IMR-90 (cell line): ENCODE data around the gene IGLON5. TPM values are rescaled to one million over a fixed set of nuclear protein-coding genes. Genes with fewer than 3 reads are reported as not detected.

Experiments used
- ATAC-seq: fragments of 200-7000 bp; cut with Tn5 transposase; 2 replicates; pipeline ENCODE4 v1.9.1; 2020; ENCODE audit warnings: low read depth, mild to moderate bottlenecking, moderate library complexity
- BruUV-seq: library from RNA; stranded (reverse); fragments of 400-500 nt; replicated peaks from 2 replicates; lab custom pipeline; 2021; lab: Mats Ljungman, UMichigan
- CTCF ChIA-PET: fragments of 300-600 bp; formaldehyde crosslinking; extraction: SDS; loops from one replicate; lab custom pipeline; 2021; ENCODE audit warnings: antibody characterized with exemption; lab: Yijun Ruan, JAX
- POLR2A ChIA-PET: fragments of 300-600 bp; sonication (Branson Sonifier 250); formaldehyde crosslinking; loops from one replicate; lab custom pipeline; 2022; ENCODE audit warnings: antibody characterized with exemption; ENCODE audit not compliant: unreplicated experiment; lab: Charles Lee
- DNase-seq: peaks from one replicate; pipeline ENCODE4 v3.0.0; 2013
- H2AFZ ChIP-seq: replicated peaks from 2 replicates; pipeline ENCODE3; 2013; ENCODE audit warnings: low read length, mild to moderate bottlenecking; ENCODE audit not compliant: poor library complexity
- H2AK5ac ChIP-seq: 2 replicates; pipeline ENCODE4 v1.6.1; 2013; ENCODE audit warnings: low read depth, low read length, inconsistent platforms
- H2AK9ac ChIP-seq: replicated peaks from 2 replicates; pipeline ENCODE3; 2013; ENCODE audit warnings: mild to moderate bottlenecking, low read depth, low read length, moderate library complexity; ENCODE audit not compliant: poor library complexity
- H2BK120ac ChIP-seq: 2 replicates; pipeline ENCODE4 v1.6.1; 2013; ENCODE audit warnings: low read depth, low read length, inconsistent platforms
- H2BK15ac ChIP-seq: 3 replicates; pipeline ENCODE4 v1.6.1; 2013; ENCODE audit warnings: low read depth, low read length, inconsistent platforms
- H2BK20ac ChIP-seq: 2 replicates; pipeline ENCODE4 v1.6.1; 2013; ENCODE audit warnings: low read depth, mild to moderate bottlenecking, inconsistent platforms, low read length, moderate library complexity
- H2BK5ac ChIP-seq: 2 replicates; pipeline ENCODE4 v1.6.1; 2013; ENCODE audit warnings: mild to moderate bottlenecking, low read depth, low read length, inconsistent platforms; ENCODE audit not compliant: poor library complexity, severe bottlenecking
- H3K14ac ChIP-seq: replicated peaks from 2 replicates; pipeline ENCODE4 v1.6.1; 2013; ENCODE audit warnings: low read depth, low read length, inconsistent platforms
- H3K18ac ChIP-seq: 2 replicates; pipeline ENCODE4 v1.6.1; 2013; ENCODE audit warnings: low read depth, low read length, control low read depth
- H3K23ac ChIP-seq: 2 replicates; pipeline ENCODE4 v1.6.1; 2013; ENCODE audit warnings: low read depth, low read length, inconsistent platforms
- H3K27ac ChIP-seq: 2 replicates; pipeline ENCODE4 v1.5.1; 2013; ENCODE audit warnings: mild to moderate bottlenecking, control low read depth, low read length; ENCODE audit not compliant: insufficient read depth
- H3K27me3 ChIP-seq: 2 replicates; pipeline ENCODE4 v1.6.1; 2013; ENCODE audit warnings: low read length; ENCODE audit not compliant: control insufficient read depth, insufficient read depth
- H3K36me3 ChIP-seq: 2 replicates; pipeline ENCODE4 v1.6.1; 2013; ENCODE audit warnings: low read length, mixed read lengths; ENCODE audit not compliant: control insufficient read depth, insufficient read depth
- H3K4ac ChIP-seq: 2 replicates; pipeline ENCODE4 v1.6.1; 2013; ENCODE audit warnings: low read depth, low read length, inconsistent platforms
- H3K4me1 ChIP-seq: 2 replicates; pipeline ENCODE4 v1.6.1; 2013; ENCODE audit warnings: low read length, mixed read lengths; ENCODE audit not compliant: control insufficient read depth, insufficient read depth
- H3K4me2 ChIP-seq: 2 replicates; pipeline ENCODE4 v1.6.1; 2013; ENCODE audit warnings: low read depth, mild to moderate bottlenecking, control low read depth, low read length, moderate library complexity
- H3K4me3 ChIP-seq: 2 replicates; pipeline ENCODE4 v1.5.1; 2013; ENCODE audit warnings: low read depth, mild to moderate bottlenecking, control low read depth, low read length, moderate library complexity; ENCODE audit not compliant: insufficient read depth
- H3K56ac ChIP-seq: 2 replicates; pipeline ENCODE4 v1.6.1; 2013; ENCODE audit warnings: low read length, inconsistent platforms; ENCODE audit not compliant: insufficient read depth; ENCODE audit errors: extremely low read depth
- H3K79me1 ChIP-seq, 2 experiments: 2 replicates each; pipeline ENCODE4 v1.6.1; 2013; ENCODE audit warnings: low read length in 2 of 2, inconsistent platforms in 1 of 2, low read depth in 1 of 2
- H3K9ac ChIP-seq: 2 replicates; pipeline ENCODE4 v1.6.1; 2013; ENCODE audit warnings: low read depth, low read length, control low read depth
- H3K9me1 ChIP-seq: 2 replicates; pipeline ENCODE4 v1.6.1; 2013; ENCODE audit warnings: low read length, inconsistent platforms; ENCODE audit not compliant: insufficient read depth
- H3K9me3 ChIP-seq: 2 replicates; pipeline ENCODE4 v1.6.1; 2013; ENCODE audit warnings: low read length; ENCODE audit not compliant: control insufficient read depth, insufficient read depth
- H4K20me1 ChIP-seq: 2 replicates; pipeline ENCODE4 v1.6.1; 2013; ENCODE audit warnings: low read length, inconsistent platforms; ENCODE audit not compliant: insufficient read depth
- H4K5ac ChIP-seq: 2 replicates; pipeline ENCODE4 v1.6.1; 2013; ENCODE audit warnings: mild to moderate bottlenecking, low read depth, low read length, control low read depth
- H4K8ac ChIP-seq, 2 experiments: 2 replicates each; pipeline ENCODE4 v1.6.1; 2013; ENCODE audit warnings: low read depth in 2 of 2, low read length in 2 of 2, control low read depth in 1 of 2, inconsistent platforms in 1 of 2
- H4K91ac ChIP-seq: 2 replicates; pipeline ENCODE4 v1.6.1; 2013; ENCODE audit warnings: low read depth, low read length, inconsistent platforms; ENCODE audit not compliant: insufficient read depth
- BHLHE40 ChIP-seq: fragments of 150-350 bp; IDR thresholded peaks from 2 replicates; pipeline ENCODE4 v1.6.1; 2016; ENCODE audit warnings: mild to moderate bottlenecking, low read depth, low read length
- CEBPB ChIP-seq: IDR thresholded peaks from 2 replicates; pipeline ENCODE4 v1.6.1; 2012; ENCODE audit warnings: low read depth, low read length, improper control_type of control experiment
- CHD1 ChIP-seq: IDR thresholded peaks from 2 replicates; pipeline ENCODE4 v1.6.1; 2012; ENCODE audit warnings: low read depth, low read length, improper control_type of control experiment
- CTCF ChIP-seq: conservative IDR thresholded peaks from 2 replicates; pipeline ENCODE4 v1.5.1; 2012; ENCODE audit warnings: mild to moderate bottlenecking, low read depth, low read length, improper control_type of control experiment
- ELK1 ChIP-seq: fragments of 150-350 bp; IDR thresholded peaks from 2 replicates; pipeline ENCODE4 v1.6.1; 2016; ENCODE audit warnings: low read depth, mild to moderate bottlenecking, low read length, moderate library complexity, borderline replicate concordance
- FOS ChIP-seq: fragments of 150-350 bp; IDR thresholded peaks from 2 replicates; pipeline ENCODE4 v1.6.1; 2016; ENCODE audit warnings: low read depth, low read length
- MAFK ChIP-seq: IDR thresholded peaks from 2 replicates; pipeline ENCODE4 v1.6.1; 2012; ENCODE audit warnings: low read depth, low read length, improper control_type of control experiment
- MAZ ChIP-seq: IDR thresholded peaks from 2 replicates; pipeline ENCODE4 v1.6.1; 2012; ENCODE audit warnings: low read depth, mild to moderate bottlenecking, low read length, improper control_type of control experiment, moderate library complexity, borderline replicate concordance
- MXI1 ChIP-seq: IDR thresholded peaks from 2 replicates; pipeline ENCODE4 v1.6.1; 2012; ENCODE audit warnings: low read depth, mild to moderate bottlenecking, low read length, moderate library complexity, borderline replicate concordance
- NFE2L2 ChIP-seq: fragments of 150-350 bp; IDR thresholded peaks from 2 replicates; pipeline ENCODE4 v1.6.1; 2016; ENCODE audit warnings: low read depth, mild to moderate bottlenecking, low read length
- POLR2A ChIP-seq: IDR thresholded peaks from 2 replicates; pipeline ENCODE4 v1.6.1; 2012; ENCODE audit warnings: mild to moderate bottlenecking, low read depth, low read length
- RAD21 ChIP-seq: IDR thresholded peaks from 2 replicates; pipeline ENCODE4 v1.6.1; 2012; ENCODE audit warnings: low read length, improper control_type of control experiment
- RCOR1 ChIP-seq: IDR thresholded peaks from 2 replicates; pipeline ENCODE4 v1.6.1; 2012; ENCODE audit warnings: mild to moderate bottlenecking, low read length, improper control_type of control experiment; ENCODE audit not compliant: insufficient replicate concordance
- RFX5 ChIP-seq: IDR thresholded peaks from 2 replicates; pipeline ENCODE4 v1.8.0; 2012; ENCODE audit warnings: low read depth, mild to moderate bottlenecking, low read length, moderate library complexity
- SMC3 ChIP-seq: fragments of 150-350 bp; IDR thresholded peaks from 2 replicates; pipeline ENCODE4 v1.6.1; 2016; ENCODE audit warnings: low read depth, mild to moderate bottlenecking, antibody characterized with exemption, low read length, moderate library complexity
- USF2 ChIP-seq: fragments of 150-350 bp; IDR thresholded peaks from 2 replicates; pipeline ENCODE4 v1.6.1; 2017; ENCODE audit warnings: mild to moderate bottlenecking, antibody characterized with exemption, low read length, low read depth
- WGBS, 2 experiments: methylation state at CpG; one replicate each; pipeline versions ENCODE4 v1.1.5 to v1.1.7; 2013; ENCODE audit warnings: missing lambda C conversion rate in 2 of 2; ENCODE audit not compliant: insufficient read length in 1 of 2; ENCODE audit errors: extremely low coverage in 2 of 2; 5-methylcytosine and 5-hydroxymethylcytosine counted together
- dilution Hi-C: fragments of 300-500 bp; cut with HindIII; formaldehyde crosslinking; loops from one replicate; pipeline ENCODE4 v1.14.3; 2018; ENCODE audit warnings: low sequenced_read_pairs; ENCODE audit not compliant: unreplicated experiment
- in situ Hi-C: fragments of 300-500 bp; cut with MboI; formaldehyde crosslinking; loops from 3 replicates; pipeline ENCODE4 v1.14.3; 2019; ENCODE audit warnings: low sequenced_read_pairs, inconsistent platforms, mixed read lengths
- intact Hi-C: fragments of 100-400 bp; cut with micrococcal nuclease; formaldehyde crosslinking; loops from 2 replicates; pipeline ENCODE4 v1.10.0; 2022
- polyA plus RNA-seq, 3 experiments: library from polyadenylated mRNA; depleted of rRNA; stranded (reverse); fragments of >200 nt; gene quantifications; 2 replicates each; pipeline ENCODE4 v1.2.3, GENCODE V29; 2012; ENCODE audit warnings: low replicate concordance in 1 of 3
- total RNA-seq: library from RNA; depleted of rRNA; stranded (reverse); fragments of >200 nt; gene quantifications from 2 replicates; pipeline ENCODE4 v1.2.3, GENCODE V29; 2012

The IGLON5 gene
- total and polyA plus RNA-seq, 2 of the 4 experiments (the other 2 are of a cell fraction): not detected

- Histone ChIP-seq H3K18ac (no peak overlapping the region), H3K4me3 (no peak overlapping the region), H4K8ac (no peak overlapping the region), H3K23ac (no peak overlapping the region), H2BK5ac (no peak overlapping the region), H2AFZ (no peak overlapping the region), H3K27me3 (no peaks in the 10 kb centered on the region), H4K20me1 (peaks cover 3% of the 10 kb centered on the region), H3K4me2 (no peak overlapping the region), H3K4ac (no peak overlapping the region), H2AK5ac (no peak overlapping the region), H3K27ac (no peak overlapping the region), H3K4me1 (peaks cover 10% of the 10 kb centered on the region), H3K36me3 (no peaks in the 10 kb centered on the region; the same call in 1 of the 2 replicates), H2BK20ac (no peak overlapping the region), H2BK15ac (no peak overlapping the region), H3K9ac (no peak overlapping the region), H4K5ac (no peak overlapping the region), H2BK120ac (no peak overlapping the region), H3K79me1 (peaks cover 8 to 16% of the 10 kb centered on the region in 2 experiments; a peak in 3 of 4 replicates), H4K91ac (no peak overlapping the region), H3K56ac (no peak overlapping the region), H3K14ac (no peak overlapping the region), H3K9me3 (no peaks in the 10 kb centered on the region), H2AK9ac (no peak overlapping the region), H3K9me1 (0 out of 2 replicates have a peak, but pooled peaks cover 2% of the 10 kb centered on the region)
- dilution Hi-C loops (no loop called here), intact Hi-C loops (no loop called here), in situ Hi-C loops (no loop called here)
- BruUV-seq: no TSS peak
- ChIA-PET CTCF (no interaction called here), POLR2A (interaction anchor here (0.6 kb wide), 1 partner anchor 19 kb away, joined by 5 read pairs; no protein-coding TSS in a partner anchor)
- DNase-seq (no peak), ATAC-seq (no peak)
- TF ChIP-seq POLR2A: no peak
- TF ChIP-seq CHD1: no peak
- no peak for TF ChIP-seq CEBPB
- no peak for TF ChIP-seq BHLHE40
- TF ChIP-seq USF2: no peak
- TF ChIP-seq CTCF: no peak
- no peak for TF ChIP-seq FOS
- TF ChIP-seq NFE2L2: no peak
- no peak for TF ChIP-seq RAD21
- TF ChIP-seq RCOR1: no peak
- no peak for TF ChIP-seq SMC3
- no peak for TF ChIP-seq RFX5
- TF ChIP-seq ELK1: no peak
- no peak for TF ChIP-seq MAZ
- no peak for TF ChIP-seq MAFK
- no peak for TF ChIP-seq MXI1
- 100% methylated on average over 1 of the region's 7 CpGs; no CpG with 5 or more reads in 1 of the 2 experiments for WGBS, 2 experiments
Measured at GRCh38 chr19:51357952-51358351, 46.5 kb downstream of the IGLON5 start.
